K562 (cell line): ENCODE measurements around the gene TESK2. TPM values are rescaled to one million over a fixed set of nuclear protein-coding genes. Genes with fewer than 3 reads are reported as not detected.

Source experiments
- ATAC-seq: fragments of 200-7000 bp; cut with Tn5 transposase; 3 replicates; pipeline ENCODE4 v1.9.1; 2020; ENCODE audit warnings: moderate library complexity
- BruUV-seq: library from RNA; stranded (reverse); fragments of 400-500 nt; replicated peaks from 2 replicates; lab custom pipeline; 2021; lab: Mats Ljungman, UMichigan
- CTCF ChIA-PET: fragments of 300-600 bp; formaldehyde crosslinking; extraction: SDS; loops from one replicate; lab custom pipeline; 2021; ENCODE audit warnings: low intra/inter-chr PET ratio; lab: Yijun Ruan, JAX
- POLR2A ChIA-PET: fragments of 300-600, 350-650 bp; sonication (Branson Sonifier 250); formaldehyde crosslinking; extraction: SDS; loops from one replicate; lab custom pipeline; 2021; ENCODE audit warnings: antibody characterized with exemption, inconsistent platforms; lab: Yijun Ruan, JAX
- DNase-seq, 4 experiments: peaks; one replicate each; pipeline versions ENCODE4 v3.0.0 to v3.0.0-alpha.2; 2011 to 2018; ENCODE audit warnings: low spot score in 3 of 4, mixed read lengths in 3 of 4; ENCODE audit errors: extremely low read depth in 1 of 4
- FAIRE-seq: peaks from 2 replicates; lab custom pipeline; 2011; peaks lifted over from hg19 to GRCh38; lab: Jason Lieb, UNC
- H2AFZ ChIP-seq: 2 replicates; pipeline ENCODE4 v1.6.0; 2011; ENCODE audit warnings: low read depth, low read length, control low read depth, inconsistent platforms
- H3K27ac ChIP-seq: fragments of 200-600 bp; 3 replicates; pipeline ENCODE4 v1.8.0; 2011; ENCODE audit warnings: low read depth, mild to moderate bottlenecking, control low read depth, inconsistent platforms, low read length, moderate library complexity, mixed read lengths; ENCODE audit errors: extremely low read depth
- H3K27me3 ChIP-seq, 2 experiments: fragments of 300-600 bp in 1 of 2; 2 replicates in 1 of 2; 3 replicates in 1 of 2; pipeline versions ENCODE4 v1.6.0 to v1.8.0; 2011; ENCODE audit warnings: inconsistent platforms in 2 of 2, low read length in 2 of 2, mild to moderate bottlenecking in 1 of 2, mixed read lengths in 1 of 2, moderate library complexity in 1 of 2; ENCODE audit not compliant: control insufficient read depth in 2 of 2, insufficient read depth in 2 of 2
- H3K36me3 ChIP-seq: fragments of 300-600 bp; 3 replicates; pipeline ENCODE4 v1.8.0; 2011; ENCODE audit warnings: mild to moderate bottlenecking, low read length, inconsistent platforms; ENCODE audit not compliant: control insufficient read depth, insufficient read depth
- H3K4me1 ChIP-seq, 2 experiments: fragments of 200-600 bp in 1 of 2; replicated peaks in 1 of 2; 2 replicates in 1 of 2; 3 replicates in 1 of 2; pipeline versions ENCODE4 v1.5.1 to v1.8.0; 2011; ENCODE audit warnings: inconsistent platforms in 2 of 2, low read length in 2 of 2, mild to moderate bottlenecking in 1 of 2, mixed read lengths in 1 of 2, moderate library complexity in 1 of 2; ENCODE audit not compliant: control insufficient read depth in 2 of 2, insufficient read depth in 2 of 2
- H3K4me2 ChIP-seq: 2 replicates; pipeline ENCODE4 v1.6.1; 2011; ENCODE audit warnings: low read length, control low read depth, inconsistent platforms, mixed read lengths; ENCODE audit not compliant: insufficient read depth
- H3K4me3 ChIP-seq: fragments of 200-600 bp; sonication (generic), shearing (Covaris generic); 2 replicates; pipeline ENCODE4 v1.5.1; 2016; ENCODE audit warnings: control low read depth, inconsistent platforms
- H3K79me2 ChIP-seq: fragments of 200-600 bp; 3 replicates; pipeline ENCODE4 v1.8.0; 2011; ENCODE audit warnings: low read length, inconsistent platforms; ENCODE audit not compliant: control insufficient read depth, insufficient read depth
- H3K9ac ChIP-seq, 2 experiments: 2 replicates each; pipeline versions ENCODE4 v1.6.0 to v1.6.1; 2011; ENCODE audit warnings: low read depth in 2 of 2, low read length in 2 of 2, control low read depth in 1 of 2, inconsistent platforms in 1 of 2, mild to moderate bottlenecking in 1 of 2, mixed read lengths in 1 of 2; ENCODE audit not compliant: insufficient read depth in 1 of 2
- H3K9me1 ChIP-seq: one replicate; pipeline ENCODE4 v1.6.0; 2011; ENCODE audit warnings: inconsistent platforms, mild to moderate bottlenecking, low read length, moderate library complexity; ENCODE audit not compliant: control insufficient read depth, insufficient read depth
- H3K9me3 ChIP-seq: replicated peaks from 2 replicates; pipeline ENCODE4 v1.5.1; 2011; ENCODE audit warnings: low read depth, low read length, inconsistent platforms; ENCODE audit not compliant: control insufficient read depth, insufficient read depth
- H4K20me1 ChIP-seq: replicated peaks from 2 replicates; pipeline ENCODE4 v1.6.1; 2011; ENCODE audit warnings: low read length, inconsistent platforms, mixed read lengths; ENCODE audit not compliant: control insufficient read depth, insufficient read depth
- CBX8 ChIP-seq: fragments of 200-600 bp; sonication (generic); IDR thresholded peaks from 2 replicates; pipeline ENCODE4 v1.6.1; 2012; ENCODE audit warnings: borderline replicate concordance, mixed run types, low read depth, mild to moderate bottlenecking, moderate library complexity, mixed read lengths, low read length, control low read depth, inconsistent platforms; ENCODE audit not compliant: poor library complexity, severe bottlenecking; ENCODE audit errors: extremely low read depth
- FOXA1 ChIP-seq: fragments of 450-650 bp; IDR thresholded peaks from 2 replicates; pipeline ENCODE4 v1.6.1; 2016; ENCODE audit warnings: mild to moderate bottlenecking, borderline replicate concordance
- HINFP ChIP-seq: fragments of 450-650 bp; conservative IDR thresholded peaks from 2 replicates; pipeline ENCODE4 v1.6.1; 2016; ENCODE audit warnings: missing genetic modification characterization, low read depth, mild to moderate bottlenecking, control low read depth, missing compliant biosample characterization
- UBTF ChIP-seq, 2 experiments: IDR thresholded peaks; 2 replicates each; pipeline ENCODE4 v1.6.1; 2012; ENCODE audit warnings: improper control_type of control experiment in 2 of 2, low read depth in 2 of 2, low read length in 2 of 2, borderline replicate concordance in 1 of 2
- ZNF512 ChIP-seq: IDR thresholded peaks from 2 replicates; pipeline ENCODE4 v1.6.1; 2016; ENCODE audit warnings: missing genetic modification characterization, missing compliant biosample characterization
- whole genome bisulfite sequencing: fragments of 100-300 bp; shearing (Covaris generic); methylation state at CpG from one replicate; pipeline ENCODE4 v1.1.6; 2016; ENCODE audit warnings: low coverage, mixed read lengths; ENCODE audit not compliant: insufficient coverage; ENCODE audit errors: missing lambda C conversion rate; 5-methylcytosine and 5-hydroxymethylcytosine counted together
- in situ Hi-C: fragments of 300-500 bp; cut with MboI; formaldehyde crosslinking; loops from 4 replicates; pipeline ENCODE4 v1.15.0; 2018; ENCODE audit warnings: inconsistent platforms, mixed read lengths
- intact Hi-C: fragments of 100-400 bp; cut with micrococcal nuclease; formaldehyde crosslinking; loops from 2 replicates; pipeline ENCODE4 v1.14.2; 2022
- polyA plus RNA-seq, 8 experiments: library from polyadenylated mRNA; depleted of rRNA in 4 of 8; stranded (reverse) in 5 of 8; unstranded in 3 of 8; fragments of >200 nt; fragmentation: Nextera tagmentation in 2 of 8; fragmentation: Illumina TruSeq in 1 of 8; extraction: Ambion mirVana in 2 of 8; extraction: Trizol in 1 of 8; gene quantifications; 2 replicates each; pipeline versions ENCODE4 v1.2.1 to v1.2.3, GENCODE V29; 2011 to 2014; ENCODE audit warnings: inconsistent platforms in 1 of 8, missing spikeins in 1 of 8
- total RNA-seq, 7 experiments: library from RNA; depleted of rRNA in 6 of 7; stranded (reverse); fragments of >200 nt in 6 of 7; fragmentation: Illumina TruSeq in 2 of 7; extraction: Trizol in 2 of 7; gene quantifications; 2 replicates each; pipeline versions ENCODE4 v1.2.1 to v1.2.3, GENCODE V29; 2011 to 2021; ENCODE audit warnings: low replicate concordance in 1 of 7

Gene TESK2
- total and polyA plus RNA-seq, 9 of the 15 experiments (the other 6 are each of a cell fraction or from before 2014, with no cell fraction given), result 1.6 to 5.3 (median 3.7) TPM

GRCh38 chr1:45300669-45300997, 190.3 kb downstream of the TESK2 start:
- ChIA-PET POLR2A (interaction anchor here (0.6 to 4.1 kb wide), 5 partner anchors 7 to 592 kb away, joined by 3 to 44 read pairs (median 3); partner anchors contain the start of genes HECTD3 and UROD), CTCF (interaction anchor here (0.5 to 5.3 kb wide), 9 partner anchors 21 to 571 kb away, joined by 3 to 58 read pairs (median 4); partner anchors contain the start of gene RNU5D-1)
- peaks cover 24 to 30% of the 10 kb centered on the region in 2 experiments for H3K4me1 ChIP-seq
- BruUV-seq, result no TSS peak
- no peak for FAIRE-seq
- H3K27ac ChIP-seq, result no peak overlapping the region
- H4K20me1 ChIP-seq, result no peaks in the 10 kb centered on the region
- no peak overlapping the region for H3K4me2 ChIP-seq
- no peaks in the 10 kb centered on the region for H3K9me3 ChIP-seq
- H3K36me3 ChIP-seq, result no peaks in the 10 kb centered on the region
- H3K27me3 ChIP-seq, result no peaks in the 10 kb centered on the region
- TF ChIP-seq ZNF512 (tag) (peak; percentile 92), HINFP (tag) (0 out of 2 replicates have a peak, but pooled peaks have one; percentile 18), UBTF (IDR thresholded peaks at IDR 0.05; ENCODE audit: borderline replicate concordance in 1 of 2, low read depth in 2 of 2, low read length in 2 of 2) (0 out of 4 replicates have a peak, but pooled peaks of 1 of the 2 experiments have one; percentile 7), CBX8 (no peak), FOXA1 (0 out of 2 replicates have a peak, but pooled peaks have one; percentile 10)
- WGBS, result 5% methylated on average over 2 of the region's 2 CpGs
- no peak for ATAC-seq
- in situ Hi-C loops (loop anchor here (5.0 to 10.0 kb wide), 4 partner anchors 288 to 576 kb away; partner anchors contain the start of genes HECTD3, PTCH2 and UROD), intact Hi-C loops (loop anchor here (1.0 to 5.0 kb wide), 5 partner anchors 68 to 568 kb away; partner anchors contain the start of gene RNU5D-1)
- no peak for DNase-seq
- H2AFZ ChIP-seq, result peak overlapping the region; percentile 26; the same call in 1 of the 2 replicates
- peaks cover 9% of the 10 kb centered on the region; the same call in 2 of the 3 replicates for H3K79me2 ChIP-seq
- H3K4me3 ChIP-seq, result no peak overlapping the region
- no peaks in the 10 kb centered on the region for H3K9me1 ChIP-seq
- H3K9ac ChIP-seq, result no peak overlapping the region
